ENCODE measurements around the gene ARHGEF7. TPM values are rescaled to one million over a fixed set of nuclear protein-coding genes. Genes with fewer than 3 reads are reported as not detected.

Gene ARHGEF7
- total RNA-seq, 1 experiment from 2014 or later = 46.2 TPM

- POLR2A ChIA-PET = no interaction called here
- H3K4me2 ChIP-seq (ENCODE audit: low read length) = no peak overlapping the region
- no peak overlapping the region for H2AFZ ChIP-seq (ENCODE audit: low read depth, low read length, poor library complexity, severe bottlenecking)
- ATAC-seq (no peak), DNase-seq (ENCODE audit: low read depth, low spot score) (no peak)
- H3K36me3 ChIP-seq (ENCODE audit: control insufficient read depth in 1 of 2, insufficient read depth in 2 of 2, low read length in 2 of 2) = peaks cover 21 to 29% of the 10 kb centered on the region in 2 experiments; a peak in 3 of 4 replicates
- H3K9me2 ChIP-seq (ENCODE audit: insufficient read depth) = no peaks in the 10 kb centered on the region
- H4K20me1 ChIP-seq (ENCODE audit: insufficient read depth) = no peaks in the 10 kb centered on the region
- TF ChIP-seq SRF (IDR thresholded peaks at IDR 0.05; ENCODE audit: low read depth) = no peak
- TF ChIP-seq CEBPB (IDR thresholded peaks at IDR 0.05; ENCODE audit: low read depth) = no peak
- no peak for TF ChIP-seq ELF1 (IDR thresholded peaks at IDR 0.05; ENCODE audit: borderline replicate concordance, low read depth)
- no peak for TF ChIP-seq SIN3A (IDR thresholded peaks at IDR 0.05; ENCODE audit: low read depth)
- no peak for TF ChIP-seq EZH2 (IDR thresholded peaks at IDR 0.05)
- no peak for TF ChIP-seq REST (IDR thresholded peaks at IDR 0.05; ENCODE audit: low read depth)
- no peak for TF ChIP-seq EGR1 (IDR thresholded peaks at IDR 0.05; ENCODE audit: low read depth)
- TF ChIP-seq CBX3 (IDR thresholded peaks at IDR 0.05; ENCODE audit: low read depth) = no peak
- no peak for TF ChIP-seq MAX (IDR thresholded peaks at IDR 0.05)
- no peak for TF ChIP-seq ATF3 (IDR thresholded peaks at IDR 0.05)
- TF ChIP-seq EZH2phosphoT487 (IDR thresholded peaks at IDR 0.05; ENCODE audit: borderline replicate concordance) = no peak
- TF ChIP-seq ZBTB33 (IDR thresholded peaks at IDR 0.05; ENCODE audit: extremely low read depth, insufficient replicate concordance, low read length) = no peak
- TF ChIP-seq RAD21 (IDR thresholded peaks at IDR 0.05; ENCODE audit: low read depth) = no peak
- no peak for TF ChIP-seq ZFX (IDR thresholded peaks at IDR 0.05)
- TF ChIP-seq POLR2A (IDR thresholded peaks at IDR 0.05; ENCODE audit: borderline replicate concordance, extremely low read depth, insufficient read depth, insufficient read length) = no peak
- no peak for TF ChIP-seq POLR2AphosphoS5 (IDR thresholded peaks at IDR 0.05; ENCODE audit: low read depth, low read length)
- H3K27me3 ChIP-seq (ENCODE audit: insufficient read depth, low read length) = no peaks in the 10 kb centered on the region
- no peaks in the 10 kb centered on the region for H3K4me1 ChIP-seq (ENCODE audit: control insufficient read depth in 1 of 2, insufficient read depth in 2 of 2, low read length in 2 of 2)
- H3K4me3 ChIP-seq (replicated peaks in 1 of 2; ENCODE audit: low read depth in 1 of 2, low read length in 2 of 2) = no peak overlapping the region
- H3K27ac ChIP-seq (ENCODE audit: low read depth, low read length) = no peak overlapping the region
- RAD21 ChIA-PET (ENCODE audit: low non-redundant PET in 1 of 2, low total read pairs in 2 of 2, uncharacterized antibody in 2 of 2, unreplicated experiment in 2 of 2) = no interaction called here
- intact Hi-C loops (cut with micrococcal nuclease) = no loop called here
- no TSS peak for BruUV-seq (replicated peaks)
- H3K79me2 ChIP-seq (ENCODE audit: insufficient read depth, low read length) = no peaks in the 10 kb centered on the region
- CTCF ChIA-PET = no interaction called here
- no peaks in the 10 kb centered on the region for H3K9me3 ChIP-seq (ENCODE audit: control insufficient read depth in 1 of 2, insufficient read depth in 1 of 2, low read depth in 1 of 2, low read length in 2 of 2)
- no peak overlapping the region for H3K9ac ChIP-seq (ENCODE audit: low read length)
Observed at GRCh38 chr13:111304041-111304544, 189.0 kb downstream of the ARHGEF7 start.
